IMR-90 (cell line): ENCODE measurements around the gene LHFPL6.

Experiments used
- CEBPB ChIP-seq: IDR thresholded peaks from 2 replicates; pipeline ENCODE4 v1.6.1; 2012; ENCODE audit warnings: low read depth, low read length, improper control_type of control experiment
- CTCF ChIP-seq: conservative IDR thresholded peaks from 2 replicates; pipeline ENCODE4 v1.5.1; 2012; ENCODE audit warnings: mild to moderate bottlenecking, low read depth, low read length, improper control_type of control experiment
- POLR2A ChIP-seq: IDR thresholded peaks from 2 replicates; pipeline ENCODE4 v1.6.1; 2012; ENCODE audit warnings: mild to moderate bottlenecking, low read depth, low read length

GRCh38 chr13:39403106-39403505, 199.9 kb downstream of the LHFPL6 start:
- TF ChIP-seq CTCF (no peak), POLR2A (no peak), CEBPB (no peak)
